Measurements from ENCODE around the gene SETX.
A peak's percentile ranks its signal among the peaks of the same experiment; 100 is the strongest.
"Not testable (repeated sequence)": the region's sequence is repeated elsewhere in the genome, so short reads cannot be mapped to it uniquely, and the experiment has no call there.

Gene SETX

DNA sequence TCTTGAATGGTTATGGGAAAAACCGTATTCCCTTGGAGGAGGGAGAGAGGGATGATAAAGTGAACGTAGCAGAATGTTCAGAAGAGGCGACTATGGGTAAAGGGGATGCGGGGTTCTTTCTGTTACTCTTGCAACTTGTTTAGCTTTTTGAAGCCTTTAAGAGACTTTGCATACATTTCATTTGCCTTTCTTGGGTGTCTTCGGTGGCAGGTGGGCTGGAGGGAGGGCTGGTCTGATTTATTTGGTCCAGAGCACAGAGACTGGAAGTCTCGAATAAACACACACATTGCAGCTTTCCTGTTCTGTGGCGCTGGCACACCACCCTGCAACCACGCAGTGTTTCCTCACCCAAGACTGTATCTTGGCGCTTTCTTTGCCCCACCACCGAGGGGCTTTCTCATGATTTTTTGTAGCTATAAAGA lies 28.7 kb upstream of the SETX start:
- TF ChIP-seq POU2F2 (IDR thresholded peaks at IDR 0.05; ENCODE audit: low read depth, low read length) (peak; percentile 83; the same call in 1 of the 2 replicates), POLR2A (IDR thresholded peaks at IDR 0.05; ENCODE audit: low read depth, low read length) (peak; percentile 31; the same call in 1 of the 2 replicates), POLR2AphosphoS5 (IDR thresholded peaks at IDR 0.05; ENCODE audit: low read depth, low read length) (no peak)
- FAIRE-seq (peak; percentile 85), DNase-seq (ENCODE audit: insufficient read length, low spot score) (no peak)

DNA sequence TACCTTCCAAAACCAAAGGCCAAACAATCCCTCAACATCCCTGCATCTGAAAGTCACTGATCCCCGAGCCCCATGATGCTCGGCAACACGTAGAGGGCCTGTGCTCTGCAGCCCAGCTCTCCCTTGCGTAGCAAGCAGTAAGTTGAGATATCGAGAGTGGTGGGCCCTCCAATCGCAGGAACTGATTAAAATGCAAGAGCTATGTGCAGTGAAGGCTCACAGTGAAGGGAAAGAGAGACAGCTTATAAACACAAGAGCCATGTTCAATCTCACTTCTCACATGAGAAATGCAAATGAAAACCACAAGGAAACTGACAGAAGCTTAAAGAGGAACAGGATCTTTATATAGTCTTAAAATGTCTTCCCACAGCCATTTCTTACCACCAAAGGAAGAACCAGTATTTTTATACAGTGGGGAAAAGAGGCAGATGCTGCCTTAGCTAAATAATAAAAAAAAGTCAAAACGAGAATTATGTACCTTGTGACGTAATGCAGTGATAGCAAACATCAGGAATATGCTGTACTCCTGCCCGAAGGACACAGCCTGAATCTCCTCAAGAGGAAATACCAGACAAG lies 27.3 kb upstream of the SETX start:
- peak; percentile 80 for FAIRE-seq
- TF ChIP-seq SPI1 (IDR thresholded peaks at IDR 0.05; ENCODE audit: low read depth, low read length) (peak; percentile 89), POLR2A (IDR thresholded peaks at IDR 0.05; ENCODE audit: low read depth, low read length) (0 out of 2 replicates have a peak, but pooled peaks have one; percentile 31), POLR2AphosphoS5 (IDR thresholded peaks at IDR 0.05; ENCODE audit: low read depth, low read length) (peak; percentile 50; the same call in 1 of the 2 replicates), POU2F2 (IDR thresholded peaks at IDR 0.05; ENCODE audit: low read depth, low read length) (peak; percentile 81), TAF1 (IDR thresholded peaks at IDR 0.05; ENCODE audit: low read depth, low read length) (peak; percentile 39; the same call in 1 of the 2 replicates), PAX5 (IDR thresholded peaks at IDR 0.05; ENCODE audit: insufficient read depth, low read length, severe bottlenecking) (no peak)
- no peak for DNase-seq (ENCODE audit: insufficient read length, low spot score)

DNA sequence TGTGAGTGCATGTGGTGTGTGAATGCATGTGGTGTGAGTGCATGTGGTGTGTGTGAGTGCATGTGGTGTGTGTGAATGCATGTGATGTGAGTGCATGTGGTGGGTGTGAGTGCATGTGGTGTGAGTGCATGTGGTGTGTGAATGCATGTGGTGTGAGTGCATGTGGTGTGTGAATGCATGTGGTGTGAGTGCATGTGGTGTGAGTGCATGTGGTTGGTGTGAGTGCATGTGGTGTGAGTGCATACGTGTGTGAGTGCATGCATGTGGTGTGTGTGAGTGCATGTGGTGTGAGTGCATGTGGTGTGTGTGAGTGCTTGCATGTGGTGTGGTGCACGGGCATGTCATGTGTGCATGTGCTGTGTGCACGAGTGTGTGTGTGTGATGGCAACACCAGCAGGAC lies 23.6 kb upstream of the SETX start:
- peak; percentile 28 for FAIRE-seq

DNA sequence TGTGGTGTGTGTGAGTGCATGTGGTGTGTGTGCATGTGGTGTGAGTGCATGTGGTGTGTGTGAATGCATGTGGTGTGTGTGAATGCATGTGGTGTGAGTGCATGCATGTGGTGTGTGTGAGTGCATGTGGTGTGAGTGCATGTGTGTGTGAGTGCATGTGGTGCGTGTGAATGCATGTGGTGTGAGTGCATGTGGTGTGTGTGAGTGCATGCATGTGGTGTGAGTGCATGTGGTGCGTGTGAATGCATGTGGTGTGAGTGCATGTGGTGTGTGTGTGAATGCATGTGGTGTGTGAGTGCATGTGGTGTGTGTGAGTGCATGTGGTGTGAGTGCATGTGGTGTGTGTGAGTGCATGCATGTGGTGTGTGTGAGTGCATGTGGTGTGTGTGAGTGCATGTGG lies 23.0 kb upstream of the SETX start:
- not testable (repeated sequence) for DNase-seq (ENCODE audit: insufficient read length, low spot score)

More for the DNA sequence above, 23.6 kb upstream of the SETX start:
- not testable (repeated sequence) for DNase-seq (ENCODE audit: insufficient read length, low spot score)

DNA sequence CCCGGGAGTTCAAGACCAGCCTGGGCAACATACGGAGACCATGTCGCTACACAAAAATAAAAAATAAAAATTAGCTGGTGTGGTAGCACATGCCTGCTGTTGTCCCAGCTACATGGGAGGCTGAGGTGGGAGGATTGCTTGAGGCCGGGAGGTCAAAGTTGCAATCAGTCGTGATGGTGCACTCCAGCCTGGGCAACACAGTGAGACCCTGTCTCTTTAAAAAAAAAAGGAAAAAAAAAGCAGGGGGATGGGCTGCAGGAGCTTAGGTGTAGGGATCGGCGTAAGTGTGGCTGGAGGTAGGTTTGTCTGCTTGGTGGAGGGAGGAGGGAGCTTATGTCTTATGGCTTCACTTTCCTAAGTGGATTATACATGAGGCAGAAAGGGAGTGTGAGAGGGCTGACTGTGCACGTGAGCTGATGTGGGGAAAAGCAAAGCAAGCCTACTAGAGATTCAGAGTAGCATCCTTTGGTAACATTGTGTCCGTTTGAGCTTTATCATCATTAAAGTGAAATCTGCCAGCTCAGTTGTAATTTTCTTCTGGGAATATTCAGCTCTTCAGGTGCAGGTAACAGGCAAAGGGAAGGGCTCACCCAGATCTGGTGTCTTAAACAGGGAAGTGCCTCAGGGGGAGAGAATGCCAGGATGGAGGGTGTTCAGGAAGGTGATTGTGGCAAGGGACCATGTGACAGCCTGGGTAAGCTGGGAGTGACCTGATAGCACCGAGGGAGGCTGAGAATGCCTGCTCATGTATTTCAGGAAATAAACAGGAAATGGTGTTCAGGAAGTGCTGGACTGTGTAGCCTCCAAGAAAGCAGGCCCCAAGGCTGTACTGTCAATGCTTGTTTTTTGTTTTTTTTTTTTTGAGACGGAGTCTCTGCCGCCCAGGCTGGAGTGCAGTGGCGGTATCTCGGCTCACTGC lies 17.6 kb upstream of the SETX start:
- TF ChIP-seq SPI1 (IDR thresholded peaks at IDR 0.05; ENCODE audit: low read depth, low read length) (no peak), POLR2AphosphoS5 (IDR thresholded peaks at IDR 0.05; ENCODE audit: low read depth, low read length) (no peak), PAX5 (IDR thresholded peaks at IDR 0.05; ENCODE audit: insufficient read depth, low read length, severe bottlenecking) (no peak), POU2F2 (IDR thresholded peaks at IDR 0.05; ENCODE audit: low read depth, low read length) (no peak), TAF1 (IDR thresholded peaks at IDR 0.05; ENCODE audit: low read depth, low read length) (no peak), POLR2A (IDR thresholded peaks at IDR 0.05; ENCODE audit: low read depth, low read length) (no peak)
- no peak for DNase-seq (ENCODE audit: insufficient read length, low spot score)
- peak; percentile 76 for FAIRE-seq

More for the DNA sequence above, 23.0 kb upstream of the SETX start:
- FAIRE-seq: peak; percentile 81

DNA sequence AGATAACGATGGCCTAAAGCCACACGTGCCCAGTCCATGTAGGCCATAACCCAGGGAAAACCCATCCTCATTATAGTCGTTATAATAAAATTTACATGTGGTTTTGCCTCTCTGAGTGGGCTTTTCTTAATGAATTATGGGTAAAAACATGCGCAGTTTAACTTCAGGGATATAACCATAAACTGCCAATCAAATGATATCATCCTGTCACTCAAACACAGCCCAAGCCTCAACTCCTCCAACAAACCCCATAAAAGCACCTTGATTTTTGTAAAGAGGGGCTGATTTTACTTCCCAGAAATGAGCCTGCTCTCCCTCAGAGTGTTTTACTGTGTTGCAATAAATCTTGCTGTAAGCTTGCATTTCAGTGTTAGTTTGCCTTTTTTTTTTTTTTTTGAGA lies 15.8 kb upstream of the SETX start:
- FAIRE-seq: no peak
- DNase-seq (ENCODE audit: insufficient read length, low spot score): no peak
- TF ChIP-seq TAF1 (IDR thresholded peaks at IDR 0.05; ENCODE audit: low read depth, low read length): no peak
- no peak for TF ChIP-seq POLR2AphosphoS5 (IDR thresholded peaks at IDR 0.05; ENCODE audit: low read depth, low read length)
- no peak for TF ChIP-seq PAX5 (IDR thresholded peaks at IDR 0.05; ENCODE audit: insufficient read depth, low read length, severe bottlenecking)
- no peak for TF ChIP-seq SPI1 (IDR thresholded peaks at IDR 0.05; ENCODE audit: low read depth, low read length)
- TF ChIP-seq POLR2A (IDR thresholded peaks at IDR 0.05; ENCODE audit: low read depth, low read length): no peak
- TF ChIP-seq POU2F2 (IDR thresholded peaks at IDR 0.05; ENCODE audit: low read depth, low read length): no peak

DNA sequence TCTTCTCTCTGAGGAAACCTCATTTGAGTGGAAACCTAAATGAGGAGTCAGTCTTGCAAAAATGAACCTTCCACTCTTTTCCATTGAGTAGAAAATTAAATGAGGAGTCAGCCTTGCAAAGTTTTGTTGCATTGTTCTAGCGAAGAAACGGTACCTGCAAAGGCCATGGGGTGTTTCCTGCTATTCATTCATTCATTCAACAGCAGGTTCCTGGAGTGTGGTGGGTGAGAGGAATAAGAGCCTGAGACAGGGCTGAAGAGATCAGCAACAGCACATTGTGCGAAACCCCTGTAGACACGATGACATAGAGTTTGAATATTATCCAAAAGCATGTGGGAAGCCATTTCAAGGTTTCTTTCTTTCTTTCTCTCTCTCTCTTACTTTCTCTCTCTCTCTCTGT lies 14.6 kb upstream of the SETX start:
- no peak for TF ChIP-seq TAF1 (IDR thresholded peaks at IDR 0.05; ENCODE audit: low read depth, low read length)
- FAIRE-seq (no peak), DNase-seq (ENCODE audit: insufficient read length, low spot score) (no peak)

DNA sequence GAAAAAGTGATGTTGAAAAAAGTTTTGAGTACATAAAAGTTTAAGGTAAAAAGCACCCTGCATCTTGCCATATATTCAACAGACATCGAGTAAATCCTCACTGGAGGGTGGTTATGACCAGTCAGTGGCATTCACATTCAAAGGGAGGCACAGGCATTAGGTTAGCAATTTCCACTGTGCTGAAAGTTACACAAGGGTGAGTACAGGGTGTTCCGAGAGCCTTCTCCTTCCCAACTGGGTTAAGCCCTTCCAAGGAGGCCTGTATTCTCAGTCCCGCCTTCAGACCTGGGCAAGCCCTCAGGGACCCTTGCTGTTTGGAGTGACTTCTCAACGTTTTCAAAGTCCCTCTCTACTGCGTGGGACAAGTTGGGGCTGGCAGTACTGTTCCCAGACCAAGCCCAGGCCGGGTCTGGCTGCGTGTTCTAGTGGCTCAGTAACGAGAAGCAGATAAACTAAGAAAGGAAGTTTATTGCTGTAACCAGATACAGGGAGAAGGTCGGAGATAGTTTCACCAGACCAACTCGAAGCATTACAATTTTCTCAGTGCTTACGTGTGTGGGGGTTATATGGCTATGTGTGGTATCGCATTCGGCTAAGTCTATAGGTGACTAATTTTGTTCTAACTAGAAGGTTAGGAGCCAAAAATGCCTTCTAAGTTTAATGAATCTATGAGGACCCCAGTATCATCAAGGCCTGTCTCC lies 13.0 kb upstream of the SETX start:
- no peak for TF ChIP-seq PAX5 (IDR thresholded peaks at IDR 0.05; ENCODE audit: insufficient read depth, low read length, severe bottlenecking)
- no peak for TF ChIP-seq POLR2A (IDR thresholded peaks at IDR 0.05; ENCODE audit: low read depth, low read length)
- no peak for TF ChIP-seq POLR2AphosphoS5 (IDR thresholded peaks at IDR 0.05; ENCODE audit: low read depth, low read length)
- no peak for TF ChIP-seq TAF1 (IDR thresholded peaks at IDR 0.05; ENCODE audit: low read depth, low read length)
- no peak for TF ChIP-seq SPI1 (IDR thresholded peaks at IDR 0.05; ENCODE audit: low read depth, low read length)
- TF ChIP-seq POU2F2 (IDR thresholded peaks at IDR 0.05; ENCODE audit: low read depth, low read length): no peak
- FAIRE-seq (no peak), DNase-seq (ENCODE audit: insufficient read length, low spot score) (no peak)

DNA sequence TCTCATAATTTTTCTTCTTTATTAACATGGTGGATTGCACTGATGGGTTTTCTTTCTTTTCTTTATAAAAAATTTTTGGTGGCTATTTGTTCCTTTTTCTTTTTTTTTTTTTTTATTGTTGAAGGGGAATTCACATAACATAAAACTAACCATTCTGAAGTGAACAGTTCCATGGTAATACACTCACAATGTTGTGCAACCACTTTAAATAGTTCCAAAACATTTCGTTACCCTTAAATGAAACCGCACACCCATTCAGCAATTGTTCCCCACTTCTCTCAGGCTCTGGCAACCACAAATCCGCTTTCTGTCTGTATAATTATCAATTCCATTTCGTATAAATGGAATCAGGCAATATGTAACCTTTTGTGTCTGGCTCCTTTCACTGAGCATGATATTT lies 11.7 kb upstream of the SETX start:
- DNase-seq (ENCODE audit: insufficient read length, low spot score) (no peak), FAIRE-seq (no peak)
- TF ChIP-seq SPI1 (IDR thresholded peaks at IDR 0.05; ENCODE audit: low read depth, low read length): no peak
- TF ChIP-seq POLR2A (IDR thresholded peaks at IDR 0.05; ENCODE audit: low read depth, low read length): no peak
- TF ChIP-seq PAX5 (IDR thresholded peaks at IDR 0.05; ENCODE audit: insufficient read depth, low read length, severe bottlenecking): no peak
- no peak for TF ChIP-seq POLR2AphosphoS5 (IDR thresholded peaks at IDR 0.05; ENCODE audit: low read depth, low read length)
- TF ChIP-seq TAF1 (IDR thresholded peaks at IDR 0.05; ENCODE audit: low read depth, low read length): no peak
- no peak for TF ChIP-seq POU2F2 (IDR thresholded peaks at IDR 0.05; ENCODE audit: low read depth, low read length)

DNA sequence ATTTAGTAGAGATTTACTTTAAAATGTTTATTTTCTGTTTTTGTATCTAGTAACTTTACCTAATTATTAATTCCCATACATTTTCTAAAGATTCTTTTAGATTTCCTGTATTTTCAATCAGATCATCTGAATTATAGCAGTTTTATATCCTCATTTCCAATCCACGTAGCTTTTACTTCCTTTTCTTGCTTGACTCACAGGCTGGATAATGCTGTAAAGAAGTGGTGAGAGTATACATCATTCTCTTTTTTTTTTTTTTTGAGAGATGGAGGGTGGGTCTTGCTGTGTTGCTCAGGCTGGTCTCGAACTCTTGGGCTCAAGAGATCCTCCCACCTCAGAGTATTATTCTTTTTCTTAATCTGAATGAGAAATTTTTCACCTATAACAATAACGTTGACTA lies 11.2 kb upstream of the SETX start:
- no peak for FAIRE-seq

More for the DNA sequence above, 11.2 kb upstream of the SETX start:
- DNase-seq (ENCODE audit: insufficient read length, low spot score): no peak
- TF ChIP-seq PAX5 (IDR thresholded peaks at IDR 0.05; ENCODE audit: insufficient read depth, low read length, severe bottlenecking): no peak
- no peak for TF ChIP-seq POLR2AphosphoS5 (IDR thresholded peaks at IDR 0.05; ENCODE audit: low read depth, low read length)
- no peak for TF ChIP-seq SPI1 (IDR thresholded peaks at IDR 0.05; ENCODE audit: low read depth, low read length)
- no peak for TF ChIP-seq TAF1 (IDR thresholded peaks at IDR 0.05; ENCODE audit: low read depth, low read length)
- TF ChIP-seq POU2F2 (IDR thresholded peaks at IDR 0.05; ENCODE audit: low read depth, low read length): no peak
- no peak for TF ChIP-seq POLR2A (IDR thresholded peaks at IDR 0.05; ENCODE audit: low read depth, low read length)

Measured in GM12891 (cell line).